Kidney epithelial cell (primary cell): ENCODE results near the gene HRG. TPM values are rescaled to one million over a fixed set of nuclear protein-coding genes. Genes with fewer than 3 reads are reported as not detected.

Experiments
- DNase-seq: peaks from one replicate; pipeline ENCODE4 v3.0.0-alpha.2; 2010; ENCODE audit warnings: low read depth
- H3K27me3 ChIP-seq: 2 replicates; pipeline ENCODE4 v1.6.0; 2011; ENCODE audit warnings: low read length; ENCODE audit not compliant: control insufficient read depth, insufficient read depth
- H3K36me3 ChIP-seq: 2 replicates; pipeline ENCODE4 v1.5.1; 2011; ENCODE audit warnings: low read length; ENCODE audit not compliant: control insufficient read depth, insufficient read depth
- H3K4me3 ChIP-seq: 2 replicates; pipeline ENCODE4 v1.5.1; 2011; ENCODE audit warnings: low read depth, mild to moderate bottlenecking, control low read depth, low read length
- total RNA-seq: library from RNA; depleted of rRNA; stranded (reverse); fragments of >200 nt; gene quantifications from 2 replicates; pipeline ENCODE4 v1.2.3, GENCODE V29; 2015
- TF ChIP-seq, protein P1 (sequence below): IDR thresholded peaks from 2 replicates; pipeline ENCODE4 v1.5.1; 2011; ENCODE audit warnings: mild to moderate bottlenecking, moderate library complexity, low read length, control low read depth, inconsistent platforms; ENCODE audit not compliant: insufficient read depth, poor library complexity, severe bottlenecking

HRG gene
- total RNA-seq, 1 donor from 2014 or later = 0.13 TPM

DNA sequence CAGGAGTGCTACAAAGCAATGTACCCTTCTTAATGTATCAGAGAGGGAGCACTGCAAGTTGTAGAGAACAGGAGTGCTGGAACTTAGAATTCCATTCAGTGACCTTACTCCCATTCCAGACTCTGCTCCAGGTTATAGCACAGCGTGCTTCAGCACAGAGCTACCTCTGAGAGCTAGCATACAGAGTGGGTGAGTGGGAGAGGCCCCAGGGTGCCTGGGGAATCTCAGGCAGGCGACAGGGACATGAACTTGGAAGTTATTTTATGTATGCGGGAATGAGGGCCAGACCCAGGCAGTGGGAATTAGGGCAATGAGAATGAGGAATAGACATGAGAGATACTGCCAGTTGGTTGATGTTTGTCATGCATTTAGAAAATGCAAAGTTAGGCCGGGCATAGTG lies 47.7 kb downstream of the HRG start:
- Histone ChIP-seq H3K4me3 (no peak overlapping the region), H3K36me3 (no peaks in the 10 kb centered on the region), H3K27me3 (no peaks in the 10 kb centered on the region)
- no peak for DNase-seq
- TF ChIP-seq, protein P1, sequence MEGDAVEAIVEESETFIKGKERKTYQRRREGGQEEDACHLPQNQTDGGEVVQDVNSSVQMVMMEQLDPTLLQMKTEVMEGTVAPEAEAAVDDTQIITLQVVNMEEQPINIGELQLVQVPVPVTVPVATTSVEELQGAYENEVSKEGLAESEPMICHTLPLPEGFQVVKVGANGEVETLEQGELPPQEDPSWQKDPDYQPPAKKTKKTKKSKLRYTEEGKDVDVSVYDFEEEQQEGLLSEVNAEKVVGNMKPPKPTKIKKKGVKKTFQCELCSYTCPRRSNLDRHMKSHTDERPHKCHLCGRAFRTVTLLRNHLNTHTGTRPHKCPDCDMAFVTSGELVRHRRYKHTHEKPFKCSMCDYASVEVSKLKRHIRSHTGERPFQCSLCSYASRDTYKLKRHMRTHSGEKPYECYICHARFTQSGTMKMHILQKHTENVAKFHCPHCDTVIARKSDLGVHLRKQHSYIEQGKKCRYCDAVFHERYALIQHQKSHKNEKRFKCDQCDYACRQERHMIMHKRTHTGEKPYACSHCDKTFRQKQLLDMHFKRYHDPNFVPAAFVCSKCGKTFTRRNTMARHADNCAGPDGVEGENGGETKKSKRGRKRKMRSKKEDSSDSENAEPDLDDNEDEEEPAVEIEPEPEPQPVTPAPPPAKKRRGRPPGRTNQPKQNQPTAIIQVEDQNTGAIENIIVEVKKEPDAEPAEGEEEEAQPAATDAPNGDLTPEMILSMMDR = no peak

DNA sequence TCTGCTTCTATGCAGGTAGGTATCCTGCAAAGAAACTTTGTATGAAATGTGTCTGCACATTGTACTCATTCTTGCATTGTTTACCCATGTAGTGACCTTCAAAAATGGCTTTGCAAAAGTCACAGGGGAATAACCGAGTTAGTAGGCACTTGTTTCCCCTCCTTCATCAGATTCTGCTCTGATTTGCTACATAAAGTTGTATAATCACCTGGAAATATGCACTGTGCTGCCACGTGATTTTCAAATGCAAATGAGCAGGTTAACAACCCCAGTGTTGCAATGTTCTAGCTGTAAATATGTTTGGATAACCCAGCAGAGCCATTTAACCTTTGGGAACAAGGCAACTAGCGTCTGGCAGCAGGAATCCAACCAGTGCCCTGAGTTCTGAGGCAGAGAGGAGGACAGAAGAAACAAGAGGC lies 51.2 kb downstream of the HRG start, which contains the start of gene KNG1:
Gene KNG1, plus strand, starts transcription at position 321 of the 419 bp plus-strand sequence. CDS start 184 bp downstream, outside the sequence.
- no peak within 1 kb of the TSS for H3K4me3 ChIP-seq

DNA sequence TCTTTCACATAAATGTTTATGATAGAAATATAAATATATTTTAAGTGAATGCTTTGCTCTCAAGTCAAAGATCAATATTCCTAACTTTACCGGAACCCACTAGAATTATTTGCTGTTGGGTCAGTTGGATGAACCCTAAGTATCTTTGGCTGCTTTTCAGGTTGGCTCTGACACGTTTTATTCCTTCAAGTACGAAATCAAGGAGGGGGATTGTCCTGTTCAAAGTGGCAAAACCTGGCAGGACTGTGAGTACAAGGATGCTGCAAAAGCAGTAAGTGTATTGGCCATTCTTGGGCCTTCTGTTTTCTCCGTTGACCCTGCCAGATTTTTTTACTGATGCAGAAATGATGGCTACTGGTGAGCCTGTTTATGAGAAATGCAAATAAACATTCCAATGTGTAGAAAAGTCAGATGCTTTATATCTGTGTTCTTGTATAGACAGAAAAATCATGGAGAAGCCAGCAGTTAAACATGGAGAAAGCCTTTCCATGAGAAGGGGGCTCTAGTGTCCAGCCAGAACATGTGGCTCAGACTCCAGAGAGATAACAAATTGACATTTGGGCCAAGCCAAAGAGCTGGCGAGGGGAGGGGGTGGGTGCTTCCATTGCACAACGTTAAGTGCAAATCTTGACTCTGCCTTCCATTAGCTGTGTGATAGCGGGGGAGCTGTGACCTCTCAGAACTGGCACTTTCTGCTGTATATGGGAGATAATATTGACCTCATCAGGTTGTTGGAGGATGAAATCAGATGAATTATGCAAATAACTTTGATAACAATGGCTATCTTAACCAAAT lies 54.3 kb downstream of the HRG start:
- Histone ChIP-seq H3K27me3 (no peaks in the 10 kb centered on the region), H3K4me3 (no peak overlapping the region), H3K36me3 (no peaks in the 10 kb centered on the region)
- TF ChIP-seq, protein P1 = no peak
- no peak for DNase-seq

More for the DNA sequence above, 51.2 kb downstream of the HRG start, which contains the start of gene KNG1:
- Histone ChIP-seq H3K27me3 (no peaks in the 10 kb centered on the region), H3K36me3 (no peaks in the 10 kb centered on the region)
- TF ChIP-seq, protein P1 = no peak
- no peak for DNase-seq

DNA sequence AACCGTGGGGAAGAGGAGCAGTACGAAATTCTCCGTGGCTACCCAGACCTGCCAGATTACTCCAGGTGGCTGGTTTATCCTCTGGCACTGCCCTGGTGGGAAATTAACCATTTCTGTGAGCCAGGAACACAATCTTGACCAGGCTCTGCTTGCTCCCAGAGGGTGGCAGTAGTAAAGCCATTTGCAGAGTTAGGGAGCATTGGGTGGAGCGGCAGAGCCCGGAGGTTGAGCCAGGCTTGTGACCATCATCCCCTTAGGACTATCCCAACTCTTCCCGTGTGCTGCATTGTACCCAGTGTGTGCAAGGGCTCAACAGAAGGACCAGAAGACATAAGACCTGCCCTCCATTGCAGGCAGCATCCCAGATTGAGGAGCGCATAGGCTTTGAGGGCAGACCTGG lies 56.6 kb downstream of the HRG start:
- no peaks in the 10 kb centered on the region for H3K36me3 ChIP-seq
- H3K27me3 ChIP-seq = no peaks in the 10 kb centered on the region
- no peak overlapping the region for H3K4me3 ChIP-seq
- DNase-seq = no peak
- TF ChIP-seq, protein P1 = peak; percentile 17

DNA sequence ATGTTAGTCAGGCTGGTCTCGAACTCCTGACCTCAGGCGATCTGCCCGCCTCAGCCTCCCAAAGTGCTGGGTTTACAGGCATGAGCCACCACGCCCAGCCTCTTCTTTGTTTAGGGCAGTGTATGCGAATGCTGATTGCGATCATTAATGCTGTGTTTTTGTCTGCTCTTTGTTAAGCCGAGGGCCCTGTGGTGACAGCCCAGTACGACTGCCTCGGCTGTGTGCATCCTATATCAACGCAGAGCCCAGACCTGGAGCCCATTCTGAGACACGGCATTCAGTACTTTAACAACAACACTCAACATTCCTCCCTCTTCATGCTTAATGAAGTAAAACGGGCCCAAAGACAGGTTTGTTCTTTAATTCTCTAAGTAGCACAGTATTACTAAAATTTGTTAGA lies 59.1 kb downstream of the HRG start:
- no peak for DNase-seq
- no peaks in the 10 kb centered on the region for H3K36me3 ChIP-seq
- no peaks in the 10 kb centered on the region for H3K27me3 ChIP-seq
- no peak overlapping the region for H3K4me3 ChIP-seq
- TF ChIP-seq, protein P1 = no peak

Other genes starting within 250 kb of the HRG start
- 1.8 and 2.7 TPM in 2 replicates for gene CRYGS, start 121.6 kb upstream of the HRG start, total RNA-seq
- 10.3 and 16.1 TPM in 2 replicates for gene TBCCD1, start 98.7 kb upstream of the HRG start, total RNA-seq
- gene DNAJB11, start 95.3 kb upstream of the HRG start, total RNA-seq = 83.2 and 93.5 TPM in 2 replicates
- gene AHSG, start 53.0 kb upstream of the HRG start, total RNA-seq = not detected in 2 replicates
- not detected in 2 replicates for gene FETUB, start 25.6 kb upstream of the HRG start, total RNA-seq
- not detected in 2 replicates for gene KNG1, start 51.3 kb downstream of the HRG start, total RNA-seq
- gene EIF4A2, start 117.6 kb downstream of the HRG start, total RNA-seq = 269 and 292 TPM in 2 replicates
- gene RFC4, start 140.5 kb downstream of the HRG start, total RNA-seq = 33.3 and 35.0 TPM in 2 replicates
- not detected in 2 replicates for gene ADIPOQ, start 176.7 kb downstream of the HRG start, total RNA-seq